H9 (cell line): ENCODE results near the gene NFAM1. TPM values are rescaled to one million over a fixed set of nuclear protein-coding genes. Genes with fewer than 3 reads are reported as not detected.
A peak's percentile ranks its signal among the peaks of the same experiment; 100 is the strongest.

ENCODE experiments used
- DNase-seq: peaks from one replicate; pipeline ENCODE4 v3.0.0-alpha.2; 2017
- H2AFZ ChIP-seq: one replicate; pipeline ENCODE4 v1.6.1; 2013; ENCODE audit warnings: mild to moderate bottlenecking, low read length, control low read depth, moderate library complexity
- H2AK5ac ChIP-seq: 2 replicates; pipeline ENCODE4 v1.6.1; 2013; ENCODE audit warnings: low read length, control low read depth, mixed read lengths; ENCODE audit not compliant: insufficient read length
- H2BK120ac ChIP-seq: one replicate; pipeline ENCODE4 v1.6.1; 2013; ENCODE audit warnings: low read depth, mild to moderate bottlenecking, low read length, control low read depth, inconsistent platforms; ENCODE audit not compliant: poor library complexity, severe bottlenecking
- H2BK12ac ChIP-seq: 2 replicates; pipeline ENCODE4 v1.6.1; 2013; ENCODE audit warnings: low read length, control low read depth, mixed read lengths, low read depth; ENCODE audit not compliant: insufficient read length
- H2BK15ac ChIP-seq: 2 replicates; pipeline ENCODE4 v1.6.1; 2013; ENCODE audit warnings: low read depth, low read length, control low read depth
- H2BK20ac ChIP-seq: one replicate; pipeline ENCODE4 v1.6.1; 2013; ENCODE audit warnings: low read depth, mild to moderate bottlenecking, low read length, control low read depth, inconsistent platforms; ENCODE audit not compliant: poor library complexity, severe bottlenecking
- H2BK5ac ChIP-seq: 2 replicates; pipeline ENCODE4 v1.6.1; 2013; ENCODE audit warnings: low read length, control low read depth, mixed read lengths; ENCODE audit not compliant: insufficient read length
- H3K14ac ChIP-seq: 2 replicates; pipeline ENCODE4 v1.6.1; 2013; ENCODE audit warnings: low read length, control low read depth; ENCODE audit not compliant: insufficient read depth
- H3K18ac ChIP-seq: 2 replicates; pipeline ENCODE4 v1.6.1; 2013; ENCODE audit warnings: low read depth, mild to moderate bottlenecking, mixed read lengths, low read length, control low read depth; ENCODE audit not compliant: insufficient read length
- H3K23ac ChIP-seq: 2 replicates; pipeline ENCODE4 v1.6.1; 2013; ENCODE audit warnings: low read length, control low read depth, mixed read lengths, low read depth; ENCODE audit not compliant: insufficient read length
- H3K23me2 ChIP-seq: 2 replicates; pipeline ENCODE4 v1.6.1; 2013; ENCODE audit warnings: low read depth, mild to moderate bottlenecking, mixed read lengths, low read length, control low read depth; ENCODE audit not compliant: insufficient read length, poor library complexity, severe bottlenecking
- H3K27ac ChIP-seq: 2 replicates; pipeline ENCODE4 v1.5.1; 2013; ENCODE audit warnings: low read length, control low read depth, mixed read lengths, low read depth; ENCODE audit not compliant: insufficient read length
- H3K27me3 ChIP-seq: 2 replicates; pipeline ENCODE4 v1.6.1; 2013; ENCODE audit warnings: low read length, control low read depth, inconsistent platforms; ENCODE audit not compliant: insufficient read depth
- H3K4ac ChIP-seq: 2 replicates; pipeline ENCODE4 v1.6.1; 2013; ENCODE audit warnings: low read depth, mild to moderate bottlenecking, control low read depth, inconsistent platforms, low read length, moderate library complexity
- H3K4me1 ChIP-seq: 2 replicates; pipeline ENCODE4 v1.6.1; 2013; ENCODE audit warnings: low read length, control low read depth, inconsistent platforms; ENCODE audit not compliant: insufficient read depth
- H3K4me2 ChIP-seq: 2 replicates; pipeline ENCODE4 v1.6.1; 2013; ENCODE audit warnings: low read length, control low read depth, mixed read lengths; ENCODE audit not compliant: insufficient read length, insufficient read depth
- H3K56ac ChIP-seq: 2 replicates; pipeline ENCODE4 v1.6.1; 2013; ENCODE audit warnings: low read depth, mild to moderate bottlenecking, mixed read lengths, low read length, control low read depth; ENCODE audit not compliant: insufficient read length
- H3K79me1 ChIP-seq: 2 replicates; pipeline ENCODE4 v1.6.1; 2013; ENCODE audit warnings: low read depth, mild to moderate bottlenecking, moderate library complexity, low read length, control low read depth, inconsistent platforms; ENCODE audit not compliant: insufficient read depth, poor library complexity, severe bottlenecking
- H3K79me2 ChIP-seq: 2 replicates; pipeline ENCODE4 v1.6.1; 2013; ENCODE audit warnings: low read length, control low read depth, inconsistent platforms; ENCODE audit not compliant: insufficient read depth
- H3K9ac ChIP-seq: 2 replicates; pipeline ENCODE4 v1.6.1; 2013; ENCODE audit warnings: low read length, control low read depth, mixed read lengths; ENCODE audit not compliant: insufficient read length; ENCODE audit errors: extremely low read depth
- H3K9me3 ChIP-seq: one replicate; pipeline ENCODE4 v1.6.1; 2013; ENCODE audit warnings: low read depth, low read length, inconsistent platforms; ENCODE audit not compliant: control insufficient read depth
- H3T11ph ChIP-seq: one replicate; pipeline ENCODE4 v1.6.1; 2013; ENCODE audit warnings: mild to moderate bottlenecking, low read length, control low read depth, inconsistent platforms
- H4K20me1 ChIP-seq: one replicate; pipeline ENCODE4 v1.6.1; 2013; ENCODE audit not compliant: control insufficient read depth, insufficient read length, insufficient read depth
- H4K5ac ChIP-seq: 2 replicates; pipeline ENCODE4 v1.6.1; 2013; ENCODE audit warnings: low read depth, mild to moderate bottlenecking, mixed read lengths, low read length, control low read depth; ENCODE audit not compliant: insufficient read length
- H4K8ac ChIP-seq: replicated peaks from 2 replicates; pipeline ENCODE4 v1.6.1; 2013; ENCODE audit warnings: low read length, control low read depth, mixed read lengths, low read depth; ENCODE audit not compliant: insufficient read length
- H4K91ac ChIP-seq: 2 replicates; pipeline ENCODE4 v1.6.1; 2013; ENCODE audit warnings: low read depth, mild to moderate bottlenecking, moderate library complexity, mixed read lengths, low read length, control low read depth; ENCODE audit not compliant: insufficient read length
- H3K27ac Mint-ChIP-seq, 3 experiments: 2 replicates in 2 of 3; 3 replicates in 1 of 3; pipeline ENCODE4 v1.8.0; 2020 to 2021; ENCODE audit warnings: mixed read lengths in 3 of 3, mild to moderate bottlenecking in 1 of 3, moderate library complexity in 1 of 3
- H3K27me3 Mint-ChIP-seq: 2 replicates; pipeline ENCODE4 v1.8.0; 2021; ENCODE audit warnings: low read depth, mild to moderate bottlenecking, moderate library complexity, mixed read lengths
- H3K36me3 Mint-ChIP-seq, 3 experiments: 2 replicates in 2 of 3; 3 replicates in 1 of 3; pipeline ENCODE4 v1.8.0; 2020 to 2021; ENCODE audit warnings: low read depth in 3 of 3, mixed read lengths in 3 of 3; ENCODE audit not compliant: insufficient read depth in 1 of 3
- H3K4me1 Mint-ChIP-seq, 2 experiments: 2 replicates each; pipeline ENCODE4 v1.8.0; 2020; ENCODE audit warnings: mixed read lengths in 2 of 2
- H3K4me3 Mint-ChIP-seq, 2 experiments: 2 replicates in 1 of 2; 3 replicates in 1 of 2; pipeline ENCODE4 v1.8.0; 2020 to 2021; ENCODE audit warnings: mild to moderate bottlenecking in 2 of 2, mixed read lengths in 2 of 2, moderate library complexity in 1 of 2
- H3K9me3 Mint-ChIP-seq, 2 experiments: 2 replicates in 1 of 2; 3 replicates in 1 of 2; pipeline ENCODE4 v1.8.0; 2020; ENCODE audit warnings: mild to moderate bottlenecking in 2 of 2, mixed read lengths in 2 of 2, moderate library complexity in 1 of 2
- WGBS: extraction: QIAGEN DNeasy Blood & Tissue Kit; methylation state at CpG from one replicate; pipeline ENCODE4 v1.1.7; 2013; ENCODE audit warnings: missing lambda C conversion rate, low lambda C conversion rate, mixed read lengths; ENCODE audit not compliant: insufficient read length; ENCODE audit errors: extremely low coverage; 5-methylcytosine and 5-hydroxymethylcytosine counted together
- total RNA-seq: library from RNA; stranded (reverse); gene quantifications from 2 replicates; pipeline ENCODE4 v1.2.1, GENCODE V29; 2021
- TF ChIP-seq, protein P1 (sequence below): fragments of 200-600 bp; sonication (generic); conservative IDR thresholded peaks from 3 replicates; pipeline ENCODE4 v1.8.0; 2021; ENCODE audit warnings: antibody characterized with exemption, mild to moderate bottlenecking

NFAM1 gene
- total RNA-seq, 1 experiment from 2014 or later = 0.68 TPM

DNA sequence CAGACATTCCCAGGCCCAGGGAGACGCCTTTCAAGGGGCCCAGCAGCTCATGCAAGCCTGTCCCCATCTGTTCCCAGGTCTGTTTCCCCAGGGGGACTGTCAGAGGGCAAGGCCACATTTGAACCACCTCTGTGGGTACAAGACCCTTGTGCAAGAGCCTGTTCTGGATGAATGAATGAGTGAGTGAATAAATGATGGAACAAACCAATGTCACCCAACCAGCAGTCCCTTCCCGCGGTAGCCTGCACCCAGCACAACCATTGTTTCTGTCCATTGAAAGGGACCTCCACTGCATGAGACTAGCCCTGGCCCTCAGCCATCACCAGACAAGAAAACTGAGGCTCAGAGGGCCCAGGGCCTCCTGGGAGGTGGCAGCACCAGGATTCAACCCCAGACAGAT, 92.1 kb downstream of the NFAM1 start:
- no CpG with 5 or more reads among the region's 3 CpGs for WGBS
- H3K27me3 Mint-ChIP-seq = peaks cover 34% of the 10 kb centered on the region
- H3K79me2 ChIP-seq = no peaks in the 10 kb centered on the region; the same call in 1 of the 2 replicates
- no peak overlapping the region for H4K8ac ChIP-seq
- no peaks in the 10 kb centered on the region for H3K79me1 ChIP-seq
- peaks cover 28 to 42% of the 10 kb centered on the region in 2 experiments for H3K4me1 Mint-ChIP-seq
- peak overlapping the region; percentile 26 for H3K4me2 ChIP-seq
- no peak overlapping the region for H3K9ac ChIP-seq
- H2BK5ac ChIP-seq = no peak overlapping the region
- DNase-seq = no peak
- no peaks in the 10 kb centered on the region for H3K4me1 ChIP-seq
- H2BK15ac ChIP-seq = no peak overlapping the region
- no peak overlapping the region for H4K5ac ChIP-seq
- no peak overlapping the region for H3K14ac ChIP-seq
- H3K56ac ChIP-seq = no peak overlapping the region
- no peak overlapping the region for H2AK5ac ChIP-seq
- no peaks in the 10 kb centered on the region; a peak in 1 of 5 replicates for H3K9me3 Mint-ChIP-seq
- H3K18ac ChIP-seq = no peak overlapping the region
- H2BK12ac ChIP-seq = no peak overlapping the region
- no peak overlapping the region for H3T11ph ChIP-seq
- no peaks in the 10 kb centered on the region for H4K20me1 ChIP-seq
- no peak overlapping the region for H2BK120ac ChIP-seq
- H2AFZ ChIP-seq = no peak overlapping the region
- no peak overlapping the region for H3K23ac ChIP-seq
- H3K36me3 Mint-ChIP-seq = no peaks in the 10 kb centered on the region
- no peak overlapping the region for H3K4ac ChIP-seq
- no peak overlapping the region for H3K27ac ChIP-seq
- H3K4me3 Mint-ChIP-seq = peak overlapping the region in 1 of 2 experiments; percentile 69; a peak in 2 of 5 replicates
- no peaks in the 10 kb centered on the region for H3K27me3 ChIP-seq
- H2BK20ac ChIP-seq = no peak overlapping the region
- H4K91ac ChIP-seq = no peak overlapping the region
- TF ChIP-seq, protein P1, sequence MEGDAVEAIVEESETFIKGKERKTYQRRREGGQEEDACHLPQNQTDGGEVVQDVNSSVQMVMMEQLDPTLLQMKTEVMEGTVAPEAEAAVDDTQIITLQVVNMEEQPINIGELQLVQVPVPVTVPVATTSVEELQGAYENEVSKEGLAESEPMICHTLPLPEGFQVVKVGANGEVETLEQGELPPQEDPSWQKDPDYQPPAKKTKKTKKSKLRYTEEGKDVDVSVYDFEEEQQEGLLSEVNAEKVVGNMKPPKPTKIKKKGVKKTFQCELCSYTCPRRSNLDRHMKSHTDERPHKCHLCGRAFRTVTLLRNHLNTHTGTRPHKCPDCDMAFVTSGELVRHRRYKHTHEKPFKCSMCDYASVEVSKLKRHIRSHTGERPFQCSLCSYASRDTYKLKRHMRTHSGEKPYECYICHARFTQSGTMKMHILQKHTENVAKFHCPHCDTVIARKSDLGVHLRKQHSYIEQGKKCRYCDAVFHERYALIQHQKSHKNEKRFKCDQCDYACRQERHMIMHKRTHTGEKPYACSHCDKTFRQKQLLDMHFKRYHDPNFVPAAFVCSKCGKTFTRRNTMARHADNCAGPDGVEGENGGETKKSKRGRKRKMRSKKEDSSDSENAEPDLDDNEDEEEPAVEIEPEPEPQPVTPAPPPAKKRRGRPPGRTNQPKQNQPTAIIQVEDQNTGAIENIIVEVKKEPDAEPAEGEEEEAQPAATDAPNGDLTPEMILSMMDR = no peak
- H3K23me2 ChIP-seq = peaks cover 6% of the 10 kb centered on the region
- no peak overlapping the region for H3K27ac Mint-ChIP-seq
- no peaks in the 10 kb centered on the region for H3K9me3 ChIP-seq
